HEK293T (cell line): ENCODE measurements around the gene MRGPRX1.

Experiments
- ARNT ChIP-seq: fragments of 450-650 bp; IDR thresholded peaks from 2 replicates; pipeline ENCODE4 v1.6.1; 2017; ENCODE audit warnings: mild to moderate bottlenecking
- ELF4 ChIP-seq: fragments of 450-650 bp; IDR thresholded peaks from 2 replicates; pipeline ENCODE4 v1.6.1; 2017; ENCODE audit warnings: antibody characterized with exemption
- FOXA1 ChIP-seq: fragments of 450-650 bp; IDR thresholded peaks from 2 replicates; pipeline ENCODE4 v1.6.1; 2016; ENCODE audit warnings: mild to moderate bottlenecking
- FOXK2 ChIP-seq: fragments of 450-650 bp; IDR thresholded peaks from 2 replicates; pipeline ENCODE4 v1.6.1; 2016; ENCODE audit warnings: mild to moderate bottlenecking
- FOXM1 ChIP-seq: fragments of 450-650 bp; IDR thresholded peaks from 2 replicates; pipeline ENCODE4 v1.6.1; 2017; ENCODE audit warnings: mild to moderate bottlenecking, borderline replicate concordance
- L3MBTL2 ChIP-seq: fragments of 450-650 bp; conservative IDR thresholded peaks from 2 replicates; pipeline ENCODE4 v1.6.1; 2016; ENCODE audit warnings: mild to moderate bottlenecking
- LEF1 ChIP-seq: fragments of 450-650 bp; IDR thresholded peaks from 2 replicates; pipeline ENCODE4 v1.6.1; 2017; ENCODE audit warnings: mild to moderate bottlenecking, borderline replicate concordance
- NFRKB ChIP-seq: fragments of 450-650 bp; IDR thresholded peaks from 2 replicates; pipeline ENCODE4 v1.6.1; 2016; ENCODE audit warnings: mild to moderate bottlenecking, moderate library complexity
- PKNOX1 ChIP-seq: fragments of 450-650 bp; IDR thresholded peaks from 2 replicates; pipeline ENCODE4 v1.6.1; 2016
- SP1 ChIP-seq: fragments of 450-650 bp; IDR thresholded peaks from 2 replicates; pipeline ENCODE4 v1.6.1; 2017
- SUZ12 ChIP-seq: fragments of 450-650 bp; IDR thresholded peaks from 2 replicates; pipeline ENCODE4 v1.6.1; 2016; ENCODE audit warnings: mild to moderate bottlenecking

- TF ChIP-seq ARNT (no peak), SUZ12 (no peak), SP1 (no peak), LEF1 (no peak), FOXM1 (no peak), ELF4 (no peak), FOXA1 (no peak), L3MBTL2 (no peak), PKNOX1 (no peak), NFRKB (no peak), FOXK2 (no peak)
These were observed 3.1 kb downstream of the MRGPRX1 start for GRCh38 chr11:18936002-18936673.
